Effector memory CD8-positive, alpha-beta T cell (primary cell): ENCODE results near the gene ANKS1A.

ENCODE experiments used
- ATAC-seq: fragments of 150-1000 bp; cut with Tn5 transposase; replicated peaks from 2 replicates; pipeline ENCODE4 v1.10.0; 2021; ENCODE audit warnings: mild to moderate bottlenecking, moderate library complexity
- DNase-seq, 3 experiments: peaks; one replicate each; pipeline ENCODE4 v3.0.0; 2021
- H3K27ac Mint-ChIP-seq, 2 donors: one replicate each; pipeline ENCODE4 v1.8.0; 2022; ENCODE audit warnings: mild to moderate bottlenecking in 2 of 2, mixed read lengths in 2 of 2, moderate library complexity in 2 of 2
- H3K27me3 Mint-ChIP-seq, 2 donors: one replicate each; pipeline ENCODE4 v1.8.0; 2022; ENCODE audit warnings: mixed read lengths in 2 of 2
- H3K36me3 Mint-ChIP-seq: one replicate; pipeline ENCODE4 v1.8.0; 2022; ENCODE audit warnings: mild to moderate bottlenecking, moderate library complexity, mixed read lengths; ENCODE audit not compliant: insufficient read depth
- H3K4me1 Mint-ChIP-seq, 2 donors: one replicate each; pipeline ENCODE4 v1.8.0; 2022; ENCODE audit warnings: low read depth in 2 of 2, mixed read lengths in 2 of 2
- H3K4me3 Mint-ChIP-seq, 2 donors: one replicate each; pipeline ENCODE4 v1.8.0; 2022; ENCODE audit warnings: mild to moderate bottlenecking in 2 of 2, mixed read lengths in 2 of 2, moderate library complexity in 2 of 2
- H3K9me3 Mint-ChIP-seq, 2 donors: one replicate each; pipeline ENCODE4 v1.8.0; 2022; ENCODE audit warnings: mixed read lengths in 2 of 2

Gene ANKS1A

DNA sequence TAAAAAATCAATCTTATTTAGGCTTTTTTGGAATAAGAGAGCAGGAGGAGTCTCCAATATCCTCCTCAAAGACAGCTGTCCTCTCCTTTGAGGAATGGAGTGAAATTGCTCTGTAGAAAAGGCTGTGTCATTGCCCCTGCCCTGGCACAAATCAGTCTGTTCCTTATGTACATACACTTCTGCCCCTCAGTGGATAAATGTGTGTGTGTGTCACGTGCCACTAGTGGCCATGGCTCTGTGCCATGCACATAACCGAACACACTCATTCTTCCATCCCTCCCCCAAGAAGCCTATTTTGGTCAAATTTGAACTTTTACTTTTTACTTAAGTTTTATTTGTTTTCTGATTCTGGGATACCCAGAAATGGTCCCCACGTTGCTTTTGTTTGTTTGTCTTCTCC, 49.2 kb downstream of the ANKS1A start:
- H3K9me3 Mint-ChIP-seq = no peaks in the 10 kb centered on the region
- ATAC-seq = no peak

DNA sequence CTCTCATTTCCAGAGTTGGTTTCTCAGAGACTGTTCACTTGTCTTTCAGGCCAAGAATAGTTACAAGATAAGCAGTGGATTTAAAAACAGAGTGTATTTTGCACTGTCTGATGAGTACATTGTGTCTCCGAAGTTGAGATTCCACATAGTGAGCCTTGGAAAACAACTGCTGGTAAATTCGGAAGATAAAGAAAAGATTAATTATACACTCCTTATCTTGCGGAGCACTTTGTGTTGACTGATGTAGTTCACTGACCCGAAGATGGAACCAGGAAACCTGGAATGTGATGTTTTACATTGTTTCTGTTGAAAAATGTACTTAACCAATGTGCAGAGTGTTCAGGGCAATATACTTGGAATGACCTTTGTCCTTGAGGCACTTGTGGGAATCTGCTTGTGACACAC, 51.0 kb downstream of the ANKS1A start:
- no peak for ATAC-seq
- Mint-ChIP-seq H3K4me1 (peaks cover 4 to 20% of the 10 kb centered on the region in 2 donors), H3K27me3 (no peaks in the 10 kb centered on the region), H3K27ac (no peak overlapping the region), H3K4me3 (no peak overlapping the region), H3K9me3 (no peaks in the 10 kb centered on the region), H3K36me3 (no peaks in the 10 kb centered on the region)
- no peak for DNase-seq

More for the DNA sequence above, 49.2 kb downstream of the ANKS1A start:
- no peak for DNase-seq
- Mint-ChIP-seq H3K36me3 (no peaks in the 10 kb centered on the region), H3K27ac (no peak overlapping the region), H3K4me3 (no peak overlapping the region), H3K27me3 (no peaks in the 10 kb centered on the region), H3K4me1 (peaks cover 4 to 17% of the 10 kb centered on the region in 2 donors)

DNA sequence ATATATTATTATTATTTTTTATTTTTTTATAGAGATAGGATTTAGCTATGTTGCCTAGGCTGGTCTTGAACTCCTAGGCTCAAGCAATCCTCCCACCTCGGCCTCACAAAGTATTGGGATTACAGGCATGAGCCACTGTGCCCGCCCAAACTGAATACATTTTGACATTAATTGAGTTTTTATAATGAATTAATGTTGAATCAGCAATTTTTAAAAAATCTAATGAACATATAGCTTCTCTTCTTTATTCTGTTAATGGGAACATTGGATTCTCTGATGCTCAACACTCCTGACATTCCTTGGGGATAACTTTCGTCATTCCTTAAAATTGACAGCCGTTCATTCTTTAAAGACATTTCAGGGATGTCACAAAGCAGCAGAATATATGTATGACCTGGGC, 52.4 kb downstream of the ANKS1A start:
- Mint-ChIP-seq H3K27me3 (no peaks in the 10 kb centered on the region), H3K36me3 (no peaks in the 10 kb centered on the region), H3K4me3 (no peak overlapping the region), H3K27ac (peak overlapping the region in 1 of 2 donors; percentile 58), H3K4me1 (peaks cover 4 to 20% of the 10 kb centered on the region in 2 donors), H3K9me3 (no peaks in the 10 kb centered on the region)
- DNase-seq = no peak
- no peak for ATAC-seq

DNA sequence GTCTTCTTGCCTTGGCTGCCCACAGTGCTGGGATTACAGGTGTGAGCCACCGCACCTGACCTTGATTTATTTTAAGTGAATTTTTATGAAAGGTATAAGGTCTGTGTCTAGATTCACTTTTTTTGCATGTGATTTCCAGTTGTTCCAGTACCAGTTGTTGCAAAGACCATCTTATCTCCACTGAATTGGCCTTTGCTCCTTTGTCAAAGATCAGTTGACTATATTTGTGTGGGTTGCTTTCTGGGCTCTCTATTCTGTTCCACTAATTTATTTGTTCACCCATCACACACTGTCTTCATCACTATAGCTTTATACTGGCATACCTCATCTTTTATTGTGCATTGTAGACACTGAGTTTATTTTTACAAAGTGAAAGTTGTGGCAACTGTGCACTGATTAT, 56.3 kb downstream of the ANKS1A start:
- Mint-ChIP-seq H3K27ac (no peak overlapping the region), H3K4me1 (peaks cover 3 to 25% of the 10 kb centered on the region in 2 donors), H3K4me3 (no peak overlapping the region), H3K9me3 (no peaks in the 10 kb centered on the region), H3K27me3 (no peaks in the 10 kb centered on the region), H3K36me3 (no peaks in the 10 kb centered on the region)
- ATAC-seq = no peak
- no peak for DNase-seq

DNA sequence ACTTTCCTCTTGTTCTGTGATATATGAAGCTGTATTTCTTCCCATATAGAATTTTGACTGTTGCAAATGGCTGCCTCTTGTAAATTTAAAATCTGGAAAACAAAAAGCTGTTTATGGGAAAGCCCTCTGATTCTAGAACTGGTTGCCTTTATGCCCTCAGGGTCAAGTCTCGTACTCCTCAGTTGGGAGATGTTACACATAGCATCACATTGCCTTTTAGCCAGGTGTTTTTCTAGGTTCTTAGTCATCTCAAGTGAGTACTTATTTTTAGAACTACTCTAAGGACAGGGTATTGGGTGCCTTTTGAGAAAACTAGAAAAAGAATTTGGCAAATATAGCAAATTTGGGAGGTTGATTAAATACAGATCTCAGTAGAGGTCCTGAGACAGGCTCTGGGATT, 58.5 kb downstream of the ANKS1A start:
- Mint-ChIP-seq H3K27ac (no peak overlapping the region), H3K4me3 (no peak overlapping the region), H3K27me3 (no peaks in the 10 kb centered on the region), H3K36me3 (no peaks in the 10 kb centered on the region), H3K9me3 (no peaks in the 10 kb centered on the region), H3K4me1 (peaks cover 0 to 19% of the 10 kb centered on the region in 2 donors)
- no peak for DNase-seq
- ATAC-seq = no peak

DNA sequence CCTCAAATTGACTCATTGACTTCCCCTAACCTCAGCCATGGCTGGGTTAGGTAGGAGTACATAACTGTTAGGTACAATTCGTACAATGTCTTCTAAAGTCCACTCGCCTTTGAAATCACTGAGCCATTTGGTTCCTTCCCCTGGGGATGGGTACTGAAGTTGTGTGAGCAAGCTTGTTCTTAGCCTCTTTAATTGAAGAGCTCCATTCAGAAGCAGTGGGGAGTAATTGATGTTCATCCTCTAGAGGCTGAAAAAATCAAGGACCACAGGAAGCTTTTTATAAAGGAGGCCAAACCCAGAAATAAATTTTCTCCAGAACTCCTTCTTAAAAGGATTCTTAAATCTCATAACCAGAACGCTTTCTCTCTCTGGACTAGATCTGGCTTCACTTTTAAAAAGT, 60.6 kb downstream of the ANKS1A start:
- ATAC-seq = no peak

DNA sequence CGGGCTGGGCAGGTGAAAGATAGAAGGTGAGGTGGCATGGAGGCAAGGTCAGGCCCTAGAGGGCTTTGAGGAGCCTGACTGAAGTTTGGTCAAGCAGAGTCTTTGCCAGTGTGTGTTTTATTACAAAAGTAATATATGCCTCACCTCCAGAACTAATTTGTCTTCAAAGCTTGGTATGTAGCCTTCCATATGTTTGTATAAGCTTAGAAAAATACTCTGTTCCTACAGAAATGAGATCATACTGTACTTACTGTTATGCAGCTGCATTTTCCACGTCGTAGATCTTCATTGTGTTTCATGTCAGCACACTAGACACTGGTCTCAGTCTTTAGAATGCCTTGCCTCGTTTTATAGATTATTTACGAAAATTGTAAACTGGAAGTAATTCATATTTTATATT, 61.8 kb downstream of the ANKS1A start:
- Mint-ChIP-seq H3K36me3 (no peaks in the 10 kb centered on the region), H3K9me3 (no peaks in the 10 kb centered on the region), H3K4me1 (peaks cover 0 to 12% of the 10 kb centered on the region in 2 donors), H3K27me3 (no peaks in the 10 kb centered on the region), H3K27ac (no peak overlapping the region), H3K4me3 (no peak overlapping the region)
- no peak for DNase-seq
- ATAC-seq = no peak

More for the DNA sequence above, 60.6 kb downstream of the ANKS1A start:
- no peak overlapping the region for H3K27ac Mint-ChIP-seq
- H3K4me3 Mint-ChIP-seq = no peak overlapping the region
- no peaks in the 10 kb centered on the region for H3K27me3 Mint-ChIP-seq
- H3K36me3 Mint-ChIP-seq = no peaks in the 10 kb centered on the region
- DNase-seq = no peak
- H3K9me3 Mint-ChIP-seq = no peaks in the 10 kb centered on the region
- H3K4me1 Mint-ChIP-seq = peaks cover 0 to 10% of the 10 kb centered on the region in 2 donors

DNA sequence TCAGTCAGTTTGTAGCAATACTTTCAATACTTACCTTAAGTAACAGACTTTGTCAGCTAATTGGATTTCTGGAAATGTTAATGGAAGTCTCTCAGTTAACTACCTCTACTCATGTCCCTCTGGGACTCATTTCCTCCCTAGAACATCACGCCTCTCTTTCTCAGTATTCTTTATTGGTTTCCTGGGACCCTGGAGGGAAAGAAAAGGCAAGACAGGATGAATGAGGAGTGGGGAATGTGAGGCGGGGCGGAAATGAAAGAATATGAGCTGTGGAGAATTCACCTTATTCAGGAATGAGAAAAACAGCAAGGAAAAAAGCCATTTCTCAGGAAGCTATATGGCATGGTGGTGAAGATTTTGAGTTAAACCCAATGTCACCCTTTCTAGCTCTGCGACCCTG, 62.7 kb downstream of the ANKS1A start:
- Mint-ChIP-seq H3K27ac (no peak overlapping the region), H3K36me3 (no peaks in the 10 kb centered on the region), H3K4me1 (peaks cover 0 to 13% of the 10 kb centered on the region in 2 donors), H3K27me3 (no peaks in the 10 kb centered on the region), H3K4me3 (no peak overlapping the region), H3K9me3 (no peaks in the 10 kb centered on the region)
- ATAC-seq (no peak), DNase-seq (no peak)

DNA sequence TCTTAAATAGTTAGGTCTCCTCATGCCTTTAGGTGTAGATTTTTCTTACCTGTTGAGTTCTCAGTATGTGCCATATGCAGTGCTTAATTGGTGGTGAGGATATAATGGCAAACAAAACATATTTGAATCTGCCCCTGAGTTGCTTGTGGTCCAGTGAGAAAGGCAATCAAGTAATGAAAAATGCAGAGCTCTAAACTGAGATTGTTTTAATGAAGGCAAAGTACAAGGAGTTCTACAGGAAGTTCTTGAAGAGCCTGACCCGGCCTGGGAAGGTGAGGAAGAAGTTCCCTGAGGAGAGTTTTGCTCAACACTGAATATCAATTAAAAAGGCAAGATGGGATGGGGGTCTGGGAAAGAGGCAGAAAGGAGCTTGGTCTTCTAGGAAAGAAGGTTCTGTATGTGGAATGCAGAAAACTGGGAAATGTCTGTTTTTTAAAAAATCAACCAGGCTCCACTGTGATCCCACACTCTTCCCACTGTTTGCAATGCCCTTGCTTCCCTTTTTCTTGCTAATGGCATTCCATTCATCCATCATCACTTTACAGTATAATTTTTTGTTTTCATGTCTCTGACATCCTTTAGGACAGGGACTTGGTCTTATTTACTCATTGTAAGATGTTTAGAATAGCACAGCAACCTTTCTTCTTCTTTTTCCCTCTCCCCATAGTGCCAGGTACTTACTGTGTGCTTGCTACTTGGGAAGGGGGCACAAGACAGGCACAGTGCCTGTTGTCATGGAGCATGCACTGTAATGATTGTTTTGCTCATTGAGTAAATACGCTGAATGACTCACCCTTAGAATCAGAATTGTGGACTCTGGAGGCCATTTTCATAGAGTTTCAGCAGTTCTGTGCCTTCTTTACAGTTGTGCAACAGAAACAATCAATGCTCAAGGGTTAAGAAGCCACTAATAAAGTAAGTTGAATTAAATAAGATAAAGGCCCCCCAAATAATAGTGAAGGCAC, 64.3 kb downstream of the ANKS1A start:
- H3K9me3 Mint-ChIP-seq = no peaks in the 10 kb centered on the region
- no peaks in the 10 kb centered on the region for H3K36me3 Mint-ChIP-seq
- peaks cover 1 to 17% of the 10 kb centered on the region in 2 donors for H3K4me1 Mint-ChIP-seq
- DNase-seq (no peak), ATAC-seq (no peak)
- H3K27ac Mint-ChIP-seq = no peak overlapping the region
- no peaks in the 10 kb centered on the region for H3K27me3 Mint-ChIP-seq
- H3K4me3 Mint-ChIP-seq = no peak overlapping the region

DNA sequence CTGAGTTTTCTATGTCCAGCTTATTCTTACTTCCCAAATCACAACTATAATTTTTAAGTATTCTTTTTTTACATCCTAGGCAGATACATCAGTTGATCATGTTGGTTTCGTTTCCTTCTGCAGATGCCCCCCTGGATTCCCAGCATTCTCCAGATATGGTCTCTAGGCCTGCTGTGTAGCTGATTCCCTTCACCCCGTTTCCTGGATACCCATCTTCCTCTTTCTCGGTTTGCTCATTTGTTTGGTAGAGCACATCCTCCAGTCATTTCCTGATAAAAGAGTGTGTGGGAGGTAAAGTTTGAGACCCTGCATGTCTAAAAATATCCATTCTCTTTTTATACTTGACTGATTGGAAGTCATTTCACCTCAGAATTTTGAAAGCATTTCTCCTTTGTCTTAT, 66.4 kb downstream of the ANKS1A start:
- Mint-ChIP-seq H3K9me3 (no peaks in the 10 kb centered on the region), H3K4me3 (no peak overlapping the region), H3K36me3 (no peaks in the 10 kb centered on the region), H3K27ac (peak overlapping the region in 1 of 2 donors; percentile 38), H3K4me1 (peaks cover 1 to 10% of the 10 kb centered on the region in 2 donors), H3K27me3 (no peaks in the 10 kb centered on the region)
- no peak for DNase-seq
- no peak for ATAC-seq

DNA sequence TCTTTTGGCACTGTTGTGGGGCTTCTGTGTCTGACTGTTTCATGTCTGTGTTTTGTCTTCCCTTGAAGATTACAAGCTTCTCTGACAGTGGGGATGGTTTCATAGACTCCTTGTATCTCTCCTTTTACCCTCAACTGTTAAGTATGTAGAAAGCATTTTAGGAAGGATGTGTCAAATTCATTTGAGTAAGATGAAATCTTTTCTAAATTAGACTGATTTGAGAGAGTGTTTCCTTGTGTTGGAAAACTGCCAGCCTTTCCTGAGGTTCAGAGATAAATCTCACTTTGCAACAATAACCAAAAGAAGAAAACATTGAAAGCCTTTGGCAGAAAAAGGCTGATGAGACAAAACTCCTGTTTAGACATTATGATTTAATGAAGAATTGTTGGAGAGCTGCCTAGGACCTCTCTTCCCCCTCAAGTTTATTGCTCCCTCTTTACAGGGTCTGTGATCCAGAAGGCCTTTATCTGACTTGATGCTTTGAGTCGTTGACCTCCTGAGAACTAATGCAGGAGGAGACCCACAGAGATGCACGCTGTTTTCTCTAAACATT, 68.3 kb downstream of the ANKS1A start:
- ATAC-seq = no peak
- DNase-seq = no peak
- Mint-ChIP-seq H3K36me3 (no peaks in the 10 kb centered on the region), H3K9me3 (no peaks in the 10 kb centered on the region), H3K27me3 (no peaks in the 10 kb centered on the region), H3K4me1 (peaks cover 1 to 8% of the 10 kb centered on the region in 2 donors), H3K27ac (peak overlapping the region; percentile 44 to 82), H3K4me3 (no peak overlapping the region)

DNA sequence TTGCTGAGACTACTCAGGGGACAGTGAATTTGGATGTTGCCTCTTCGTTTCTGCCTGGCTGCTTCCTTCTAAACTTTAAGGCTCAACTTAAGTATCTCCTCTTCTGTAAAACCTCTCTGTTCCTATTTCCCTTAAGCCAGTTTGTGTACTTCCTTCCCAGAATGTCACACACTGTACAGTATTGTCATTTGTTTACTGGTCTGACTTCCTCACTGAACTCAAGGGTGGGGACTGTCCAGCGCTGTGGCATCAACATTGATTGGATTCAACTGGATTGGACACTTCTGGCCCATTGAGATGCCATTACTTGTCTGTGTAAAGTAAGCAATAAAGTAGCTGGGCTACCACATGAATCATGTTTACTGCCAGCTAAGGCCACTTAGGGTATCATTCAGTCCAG, 69.7 kb downstream of the ANKS1A start:
- Mint-ChIP-seq H3K4me1 (peaks cover 4 to 8% of the 10 kb centered on the region in 2 donors), H3K27ac (no peak overlapping the region), H3K36me3 (no peaks in the 10 kb centered on the region), H3K9me3 (no peaks in the 10 kb centered on the region), H3K27me3 (no peaks in the 10 kb centered on the region), H3K4me3 (no peak overlapping the region)
- ATAC-seq (no peak), DNase-seq (no peak)

DNA sequence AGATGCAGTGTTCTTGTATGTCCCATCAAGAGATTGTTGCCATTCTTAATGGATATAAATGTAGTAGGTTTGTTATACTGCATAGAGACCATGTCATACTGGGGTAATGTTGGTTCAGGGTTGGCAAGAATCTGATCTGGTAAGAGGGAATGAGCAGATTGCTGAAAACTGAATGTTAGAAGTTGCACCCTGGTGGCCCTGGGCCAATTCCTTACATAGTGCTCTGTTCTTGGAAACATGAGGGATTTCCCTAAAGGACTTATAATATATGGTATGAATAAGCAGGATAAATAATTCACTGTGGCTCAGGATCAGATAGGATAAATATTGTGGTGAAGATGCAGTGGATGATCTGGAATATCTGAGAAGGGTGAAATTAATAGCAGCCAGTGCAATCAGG, 70.2 kb downstream of the ANKS1A start:
- no peak for DNase-seq
- no peaks in the 10 kb centered on the region for H3K9me3 Mint-ChIP-seq
- no peak for ATAC-seq
- H3K27ac Mint-ChIP-seq = no peak overlapping the region
- no peaks in the 10 kb centered on the region for H3K27me3 Mint-ChIP-seq
- H3K4me1 Mint-ChIP-seq = peaks cover 4 to 8% of the 10 kb centered on the region in 2 donors
- no peak overlapping the region for H3K4me3 Mint-ChIP-seq
- no peaks in the 10 kb centered on the region for H3K36me3 Mint-ChIP-seq

DNA sequence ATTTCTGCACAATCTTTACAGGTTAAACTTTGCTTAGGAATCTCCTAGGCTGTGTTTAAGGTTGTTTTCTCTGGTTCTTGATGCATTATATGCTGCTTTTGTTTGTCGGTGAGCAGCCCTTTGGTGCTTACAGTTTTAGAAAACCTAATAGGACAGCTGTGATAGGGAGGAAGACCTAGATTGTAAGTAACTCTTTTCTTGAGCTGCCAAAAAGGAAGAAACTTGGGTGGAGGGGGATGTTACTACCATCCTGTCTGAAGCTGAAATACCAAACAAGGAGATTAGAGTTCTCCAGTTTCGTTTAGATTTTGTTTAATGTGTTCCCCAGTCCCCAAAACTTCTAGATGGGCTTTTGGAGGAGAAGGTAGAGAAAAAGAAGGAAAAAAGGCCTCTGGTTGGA, 72.0 kb downstream of the ANKS1A start:
- H3K27ac Mint-ChIP-seq = no peak overlapping the region
- DNase-seq (no peak), ATAC-seq (no peak)
- no peaks in the 10 kb centered on the region for H3K27me3 Mint-ChIP-seq
- H3K36me3 Mint-ChIP-seq = peaks cover 3% of the 10 kb centered on the region
- no peak overlapping the region for H3K4me3 Mint-ChIP-seq
- peaks cover 4 to 5% of the 10 kb centered on the region in 2 donors for H3K4me1 Mint-ChIP-seq
- no peaks in the 10 kb centered on the region for H3K9me3 Mint-ChIP-seq
